Measurements from ENCODE around the gene SLC26A11.

DNA sequence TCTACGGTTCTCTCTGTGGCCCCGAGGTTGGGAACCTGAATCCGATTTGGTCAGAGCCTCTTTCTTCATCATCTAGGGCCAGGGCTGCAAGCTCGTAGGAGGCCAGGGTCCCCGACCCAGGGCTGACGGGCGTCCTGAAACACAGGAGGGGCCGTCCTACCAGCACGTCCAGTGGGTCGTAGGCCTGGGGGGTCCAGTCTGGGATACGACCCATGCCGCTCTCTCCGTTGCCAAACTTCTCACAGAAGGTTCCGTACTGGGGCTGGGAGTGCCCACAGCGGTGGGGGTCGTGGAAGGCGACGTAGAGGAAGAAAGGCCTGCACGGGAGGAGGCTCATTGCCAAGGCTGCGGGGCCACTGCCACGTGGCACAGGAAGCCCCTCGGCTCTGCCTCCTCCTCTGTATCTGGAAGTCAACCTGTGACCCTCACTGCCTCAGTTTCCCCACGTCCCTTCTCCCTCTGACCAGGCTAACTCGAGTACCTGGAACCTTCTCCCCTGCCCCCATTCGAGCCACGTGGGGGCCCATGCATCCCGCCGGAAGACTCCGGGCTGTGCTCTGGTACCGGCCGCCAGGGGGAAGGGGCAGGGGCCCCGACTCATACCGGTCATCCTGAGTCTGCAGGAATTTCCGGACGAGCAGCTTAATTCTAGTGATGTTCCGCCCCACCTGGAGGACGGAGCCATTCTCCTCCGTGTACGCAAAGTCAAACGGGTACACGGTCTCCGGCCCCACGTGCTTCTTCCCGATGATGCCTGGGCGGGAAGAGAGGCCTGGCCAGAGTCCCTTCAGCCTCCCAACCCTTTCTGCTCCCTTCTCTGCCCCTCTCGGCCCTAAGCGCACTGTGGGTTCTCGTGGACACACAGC lies 6.0 kb upstream of the SLC26A11 start:
- TF ChIP-seq, protein P1, sequence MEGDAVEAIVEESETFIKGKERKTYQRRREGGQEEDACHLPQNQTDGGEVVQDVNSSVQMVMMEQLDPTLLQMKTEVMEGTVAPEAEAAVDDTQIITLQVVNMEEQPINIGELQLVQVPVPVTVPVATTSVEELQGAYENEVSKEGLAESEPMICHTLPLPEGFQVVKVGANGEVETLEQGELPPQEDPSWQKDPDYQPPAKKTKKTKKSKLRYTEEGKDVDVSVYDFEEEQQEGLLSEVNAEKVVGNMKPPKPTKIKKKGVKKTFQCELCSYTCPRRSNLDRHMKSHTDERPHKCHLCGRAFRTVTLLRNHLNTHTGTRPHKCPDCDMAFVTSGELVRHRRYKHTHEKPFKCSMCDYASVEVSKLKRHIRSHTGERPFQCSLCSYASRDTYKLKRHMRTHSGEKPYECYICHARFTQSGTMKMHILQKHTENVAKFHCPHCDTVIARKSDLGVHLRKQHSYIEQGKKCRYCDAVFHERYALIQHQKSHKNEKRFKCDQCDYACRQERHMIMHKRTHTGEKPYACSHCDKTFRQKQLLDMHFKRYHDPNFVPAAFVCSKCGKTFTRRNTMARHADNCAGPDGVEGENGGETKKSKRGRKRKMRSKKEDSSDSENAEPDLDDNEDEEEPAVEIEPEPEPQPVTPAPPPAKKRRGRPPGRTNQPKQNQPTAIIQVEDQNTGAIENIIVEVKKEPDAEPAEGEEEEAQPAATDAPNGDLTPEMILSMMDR (IDR thresholded peaks at IDR 0.05; ENCODE audit: insufficient read depth, low read length) = no peak
- no peak for TF ChIP-seq POLR2AphosphoS5 (IDR thresholded peaks at IDR 0.05; ENCODE audit: low read depth)
- TF ChIP-seq GABPA (IDR thresholded peaks at IDR 0.05; ENCODE audit: low read depth) = no peak
- TF ChIP-seq, protein P2, sequence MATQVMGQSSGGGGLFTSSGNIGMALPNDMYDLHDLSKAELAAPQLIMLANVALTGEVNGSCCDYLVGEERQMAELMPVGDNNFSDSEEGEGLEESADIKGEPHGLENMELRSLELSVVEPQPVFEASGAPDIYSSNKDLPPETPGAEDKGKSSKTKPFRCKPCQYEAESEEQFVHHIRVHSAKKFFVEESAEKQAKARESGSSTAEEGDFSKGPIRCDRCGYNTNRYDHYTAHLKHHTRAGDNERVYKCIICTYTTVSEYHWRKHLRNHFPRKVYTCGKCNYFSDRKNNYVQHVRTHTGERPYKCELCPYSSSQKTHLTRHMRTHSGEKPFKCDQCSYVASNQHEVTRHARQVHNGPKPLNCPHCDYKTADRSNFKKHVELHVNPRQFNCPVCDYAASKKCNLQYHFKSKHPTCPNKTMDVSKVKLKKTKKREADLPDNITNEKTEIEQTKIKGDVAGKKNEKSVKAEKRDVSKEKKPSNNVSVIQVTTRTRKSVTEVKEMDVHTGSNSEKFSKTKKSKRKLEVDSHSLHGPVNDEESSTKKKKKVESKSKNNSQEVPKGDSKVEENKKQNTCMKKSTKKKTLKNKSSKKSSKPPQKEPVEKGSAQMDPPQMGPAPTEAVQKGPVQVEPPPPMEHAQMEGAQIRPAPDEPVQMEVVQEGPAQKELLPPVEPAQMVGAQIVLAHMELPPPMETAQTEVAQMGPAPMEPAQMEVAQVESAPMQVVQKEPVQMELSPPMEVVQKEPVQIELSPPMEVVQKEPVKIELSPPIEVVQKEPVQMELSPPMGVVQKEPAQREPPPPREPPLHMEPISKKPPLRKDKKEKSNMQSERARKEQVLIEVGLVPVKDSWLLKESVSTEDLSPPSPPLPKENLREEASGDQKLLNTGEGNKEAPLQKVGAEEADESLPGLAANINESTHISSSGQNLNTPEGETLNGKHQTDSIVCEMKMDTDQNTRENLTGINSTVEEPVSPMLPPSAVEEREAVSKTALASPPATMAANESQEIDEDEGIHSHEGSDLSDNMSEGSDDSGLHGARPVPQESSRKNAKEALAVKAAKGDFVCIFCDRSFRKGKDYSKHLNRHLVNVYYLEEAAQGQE (IDR thresholded peaks at IDR 0.05; ENCODE audit: insufficient replicate concordance, low read depth) = no peak
- no peak for TF ChIP-seq SPI1 (IDR thresholded peaks at IDR 0.05; ENCODE audit: borderline replicate concordance, low read depth)
